MCF 10A (cell line): ENCODE results near the gene DIO3. TPM values are rescaled to one million over a fixed set of nuclear protein-coding genes. Genes with fewer than 3 reads are reported as not detected.

Experiments used
- BruUV-seq: library from RNA; stranded (reverse); fragments of 400-500 nt; replicated peaks from 2 replicates; lab custom pipeline; 2021; lab: Mats Ljungman, UMichigan
- CTCF ChIA-PET: fragments of 300-600 bp; sonication (Branson Sonifier 250); formaldehyde crosslinking; extraction: SDS; loops from one replicate; lab custom pipeline; 2021; ENCODE audit warnings: antibody characterized with exemption, inconsistent platforms; lab: Yijun Ruan, JAX
- POLR2A ChIA-PET: fragments of 300-600, 350-650 bp; sonication (Branson Sonifier 250); formaldehyde crosslinking; extraction: SDS; loops from one replicate; lab custom pipeline; 2020; ENCODE audit warnings: antibody characterized with exemption, inconsistent platforms; lab: Yijun Ruan, JAX
- DNase-seq: peaks from one replicate; pipeline ENCODE4 v3.0.0-alpha.2; 2018; ENCODE audit not compliant: unreplicated experiment
- H3K27ac Mint-ChIP-seq: one replicate; pipeline ENCODE4 v1.8.0; 2022; ENCODE audit warnings: mild to moderate bottlenecking, low read depth, mixed read lengths; ENCODE audit not compliant: unreplicated experiment
- H3K27me3 Mint-ChIP-seq: one replicate; pipeline ENCODE4 v1.8.0; 2022; ENCODE audit warnings: mixed read lengths; ENCODE audit not compliant: insufficient read depth, unreplicated experiment
- H3K36me3 Mint-ChIP-seq: one replicate; pipeline ENCODE4 v1.8.0; 2022; ENCODE audit warnings: mild to moderate bottlenecking, moderate library complexity, mixed read lengths; ENCODE audit not compliant: insufficient read depth, unreplicated experiment
- H3K4me1 Mint-ChIP-seq: one replicate; pipeline ENCODE4 v1.8.0; 2022; ENCODE audit warnings: mixed read lengths; ENCODE audit not compliant: insufficient read depth, unreplicated experiment
- H3K4me3 Mint-ChIP-seq: one replicate; pipeline ENCODE4 v1.8.0; 2022; ENCODE audit warnings: mild to moderate bottlenecking, moderate library complexity, mixed read lengths; ENCODE audit not compliant: unreplicated experiment
- H3K9me3 Mint-ChIP-seq: one replicate; pipeline ENCODE4 v1.8.0; 2022; ENCODE audit warnings: mixed read lengths; ENCODE audit not compliant: unreplicated experiment
- intact Hi-C: fragments of 100-400 bp; cut with micrococcal nuclease; formaldehyde crosslinking; loops from 2 replicates; pipeline ENCODE4 v1.14.1; 2022
- total RNA-seq: library from RNA; stranded (reverse); gene quantifications from 2 replicates; pipeline ENCODE4 v1.2.3, GENCODE V29; 2022
- TF ChIP-seq, protein P1 (sequence below): fragments of 200-600 bp; IDR thresholded peaks from one replicate; pipeline ENCODE4 v1.8.0; 2022; ENCODE audit warnings: antibody characterized with exemption, mild to moderate bottlenecking; ENCODE audit not compliant: unreplicated experiment

The DIO3 gene
- total RNA-seq, 1 experiment from 2014 or later, result not detected

DNA sequence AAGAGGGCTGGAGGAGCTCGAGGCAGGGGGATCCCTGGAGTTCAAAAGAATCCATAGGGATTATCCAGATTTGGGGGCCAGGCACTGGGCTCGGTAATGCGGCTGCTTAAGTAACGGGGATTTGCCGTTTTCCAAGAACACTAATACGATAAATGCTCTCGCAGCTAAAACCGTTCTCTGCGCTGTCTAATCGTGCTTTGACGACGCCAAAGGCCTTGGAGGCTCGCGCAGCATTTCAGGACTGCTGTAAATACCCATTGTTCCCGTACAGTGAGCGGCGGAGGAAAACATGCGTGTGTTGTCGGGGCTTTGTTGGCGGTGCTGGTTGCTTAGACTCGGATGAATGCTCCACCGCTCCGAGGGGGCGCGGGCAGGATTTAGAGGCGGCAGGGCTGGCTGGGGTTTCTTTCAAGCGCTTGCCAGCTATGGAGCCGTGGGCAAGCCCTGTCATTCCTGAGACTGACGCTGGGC, 26.2 kb downstream of the DIO3 start:
- H3K4me1 Mint-ChIP-seq, result no peaks in the 10 kb centered on the region
- no peaks in the 10 kb centered on the region for H3K9me3 Mint-ChIP-seq
- H3K27ac Mint-ChIP-seq, result no peak overlapping the region
- H3K36me3 Mint-ChIP-seq, result no peaks in the 10 kb centered on the region
- ChIA-PET CTCF (interaction anchor here (0.5 kb wide), 1 partner anchor 357 kb away, joined by 3 read pairs; no protein-coding TSS in a partner anchor), POLR2A (no interaction called here)
- TF ChIP-seq, protein P1, sequence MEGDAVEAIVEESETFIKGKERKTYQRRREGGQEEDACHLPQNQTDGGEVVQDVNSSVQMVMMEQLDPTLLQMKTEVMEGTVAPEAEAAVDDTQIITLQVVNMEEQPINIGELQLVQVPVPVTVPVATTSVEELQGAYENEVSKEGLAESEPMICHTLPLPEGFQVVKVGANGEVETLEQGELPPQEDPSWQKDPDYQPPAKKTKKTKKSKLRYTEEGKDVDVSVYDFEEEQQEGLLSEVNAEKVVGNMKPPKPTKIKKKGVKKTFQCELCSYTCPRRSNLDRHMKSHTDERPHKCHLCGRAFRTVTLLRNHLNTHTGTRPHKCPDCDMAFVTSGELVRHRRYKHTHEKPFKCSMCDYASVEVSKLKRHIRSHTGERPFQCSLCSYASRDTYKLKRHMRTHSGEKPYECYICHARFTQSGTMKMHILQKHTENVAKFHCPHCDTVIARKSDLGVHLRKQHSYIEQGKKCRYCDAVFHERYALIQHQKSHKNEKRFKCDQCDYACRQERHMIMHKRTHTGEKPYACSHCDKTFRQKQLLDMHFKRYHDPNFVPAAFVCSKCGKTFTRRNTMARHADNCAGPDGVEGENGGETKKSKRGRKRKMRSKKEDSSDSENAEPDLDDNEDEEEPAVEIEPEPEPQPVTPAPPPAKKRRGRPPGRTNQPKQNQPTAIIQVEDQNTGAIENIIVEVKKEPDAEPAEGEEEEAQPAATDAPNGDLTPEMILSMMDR, result no peak
- H3K27me3 Mint-ChIP-seq, result peaks cover 19% of the 10 kb centered on the region
- intact Hi-C loops, result no loop called here
- DNase-seq, result no peak
- BruUV-seq, result no TSS peak
- H3K4me3 Mint-ChIP-seq, result no peak overlapping the region

DNA sequence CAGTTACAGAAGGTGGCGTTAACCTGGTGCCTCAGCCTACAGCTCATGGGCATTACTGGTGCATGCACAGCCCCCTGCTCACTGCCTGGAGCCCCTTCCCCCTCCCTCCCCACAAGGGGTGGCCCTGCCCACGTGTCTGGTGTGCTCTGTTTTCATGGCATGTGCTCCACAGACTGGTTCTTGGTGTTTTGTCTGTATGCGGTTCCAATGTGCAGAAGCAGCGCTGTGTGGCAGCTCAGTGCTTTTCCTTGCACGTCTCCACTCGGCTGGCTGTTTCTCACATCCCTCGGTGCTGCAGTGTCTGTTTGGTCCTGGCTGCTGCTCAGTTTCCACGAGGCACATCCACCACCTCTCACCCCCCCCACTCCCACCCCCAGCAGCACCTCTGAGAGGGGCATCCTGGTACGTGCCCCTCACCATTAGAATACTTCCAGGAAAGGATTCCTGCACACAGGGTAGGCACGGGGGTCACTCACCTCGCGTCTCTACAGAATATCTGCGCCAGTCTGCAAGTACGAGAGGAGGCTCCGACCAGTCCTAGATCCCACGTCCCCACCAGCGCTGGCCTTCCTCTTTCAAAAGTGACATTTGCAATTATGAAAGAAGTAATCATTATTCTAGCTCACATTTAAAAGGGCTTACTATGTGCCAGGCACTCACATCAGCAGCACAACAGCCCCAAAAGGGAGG, 27.1 kb downstream of the DIO3 start:
- Mint-ChIP-seq H3K4me3 (no peak overlapping the region), H3K27me3 (peaks cover 15% of the 10 kb centered on the region), H3K9me3 (no peaks in the 10 kb centered on the region), H3K36me3 (no peaks in the 10 kb centered on the region), H3K27ac (no peak overlapping the region), H3K4me1 (no peaks in the 10 kb centered on the region)
- no peak for DNase-seq
- ChIA-PET CTCF (no interaction called here), POLR2A (interaction anchor here (0.8 kb wide), 1 partner anchor 1068 kb away, joined by 3 read pairs; no protein-coding TSS in a partner anchor)
- no TSS peak for BruUV-seq
- TF ChIP-seq, protein P1, result no peak
- intact Hi-C loops, result no loop called here

DNA sequence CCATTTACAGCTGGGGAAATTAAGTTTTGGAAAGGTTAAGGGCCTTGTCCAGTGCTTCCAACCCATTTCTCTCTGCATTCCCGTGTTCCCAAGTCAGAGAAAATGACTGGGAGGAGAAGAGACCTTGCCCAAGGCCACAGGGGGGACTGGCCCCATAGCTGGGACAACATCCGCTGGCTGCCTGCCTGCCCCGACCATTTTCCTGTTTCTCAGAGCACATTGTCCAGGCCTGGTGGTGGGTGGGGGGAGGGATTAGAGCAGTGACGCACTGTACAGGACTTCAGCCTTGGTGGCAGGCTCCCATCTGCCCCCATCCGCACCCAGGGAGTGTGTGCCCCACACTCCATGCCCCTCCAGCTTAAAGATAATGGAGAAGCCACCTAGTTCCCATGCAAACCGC, 27.7 kb downstream of the DIO3 start:
- Mint-ChIP-seq H3K9me3 (no peaks in the 10 kb centered on the region), H3K27ac (no peak overlapping the region), H3K4me3 (no peak overlapping the region), H3K27me3 (peaks cover 10% of the 10 kb centered on the region), H3K36me3 (no peaks in the 10 kb centered on the region), H3K4me1 (no peaks in the 10 kb centered on the region)
- POLR2A ChIA-PET, result interaction anchor here (0.8 kb wide), 1 partner anchor 1069 kb away, joined by 3 read pairs; no protein-coding TSS in a partner anchor
- TF ChIP-seq, protein P1, result no peak
- DNase-seq, result no peak
- CTCF ChIA-PET, result interaction anchor here (1.1 kb wide), 1 partner anchor 10 kb away, joined by 3 read pairs; no protein-coding TSS in a partner anchor
- intact Hi-C loops, result no loop called here
- BruUV-seq, result no TSS peak

DNA sequence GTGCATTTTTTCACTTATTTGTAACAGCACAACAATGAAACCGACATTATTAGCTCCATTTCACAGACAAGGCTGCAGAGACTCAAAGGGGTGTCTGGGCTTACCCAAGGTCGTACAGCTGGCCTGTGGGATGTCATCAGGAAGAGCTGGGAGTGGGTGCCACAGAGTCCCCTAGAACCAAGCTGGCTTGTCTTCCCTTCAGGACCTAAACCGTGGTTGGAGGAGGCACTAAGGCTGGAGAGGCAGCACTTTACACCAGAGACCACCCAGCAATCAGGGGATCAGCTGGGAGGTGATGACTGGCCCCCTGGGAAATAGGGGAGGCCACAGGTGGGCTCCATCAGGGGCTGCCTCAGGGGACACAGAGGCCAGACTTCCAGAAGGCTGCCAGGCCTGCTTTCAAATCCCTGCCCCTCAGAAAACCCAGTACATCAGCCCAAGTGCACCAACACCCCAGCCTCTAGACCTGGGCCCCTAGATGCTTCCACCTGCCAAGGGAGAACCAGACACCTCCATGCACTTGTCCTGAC, 28.3 kb downstream of the DIO3 start:
- Mint-ChIP-seq H3K27ac (no peak overlapping the region), H3K36me3 (no peaks in the 10 kb centered on the region), H3K9me3 (no peaks in the 10 kb centered on the region), H3K4me1 (no peaks in the 10 kb centered on the region), H3K27me3 (peaks cover 10% of the 10 kb centered on the region), H3K4me3 (no peak overlapping the region)
- POLR2A ChIA-PET, result no interaction called here
- CTCF ChIA-PET, result interaction anchor here (1.1 kb wide), 1 partner anchor 11 kb away, joined by 3 read pairs; no protein-coding TSS in a partner anchor
- BruUV-seq, result no TSS peak
- no peak for DNase-seq
- TF ChIP-seq, protein P1, result no peak
- intact Hi-C loops, result no loop called here
